ENCODE measurements around the gene CDC42BPG. TPM values are rescaled to one million over a fixed set of nuclear protein-coding genes. Genes with fewer than 3 reads are reported as not detected.

CDC42BPG gene
- total RNA-seq, 4 donors from 2014 or later, result 0.33 to 0.46 (median 0.39) TPM; not detected in 1

GRCh38 chr11:64776875-64777274 lies 67.6 kb downstream of the CDC42BPG start:
- Histone ChIP-seq H3K4me3 (peak overlapping the region; percentile 90 to 99 (median 96)), H3K36me3 (peaks cover 40 to 52% (median 48%) of the 10 kb centered on the region in 4 donors), H3K27me3 (no peaks in the 10 kb centered on the region), H3K9me3 (no peaks in the 10 kb centered on the region), H3K27ac (replicated peaks in 1 of 4) (peak overlapping the region; percentile 99 to 100 (median 100)), H3K4me1 (peaks cover 60 to 64% (median 62%) of the 10 kb centered on the region in 4 donors)
- intact Hi-C loops (cut with DNase I), result loop anchor here (5.0 kb wide), 1 partner anchor 35 kb away; the partner anchor contains the start of gene RASGRP2
- DNase-seq (ENCODE audit: extremely low spot score), result no peak
- 8% methylated on average over 3 of the region's 3 CpGs for WGBS
- TF ChIP-seq CTCF (IDR thresholded peaks at IDR 0.05) (no peak), POLR2A (IDR thresholded peaks at IDR 0.05; ENCODE audit: low read depth) (no peak), POLR2AphosphoS5 (IDR thresholded peaks at IDR 0.05) (no peak), EP300 (IDR thresholded peaks at IDR 0.05) (no peak)

- Histone ChIP-seq H3K4me3 (peak overlapping the region; percentile 90 to 99 (median 96)), H3K27ac (replicated peaks in 1 of 4) (peak overlapping the region in 3 of 4 donors; percentile 100), H3K9me3 (no peaks in the 10 kb centered on the region), H3K36me3 (peaks cover 43 to 57% (median 52%) of the 10 kb centered on the region in 4 donors), H3K27me3 (no peaks in the 10 kb centered on the region), H3K4me1 (peaks cover 64 to 68% (median 67%) of the 10 kb centered on the region in 4 donors)
- intact Hi-C loops (cut with DNase I), result loop anchor here (5.0 kb wide), 1 partner anchor 34 kb away; the partner anchor contains the start of gene RASGRP2
- no peak for DNase-seq (ENCODE audit: extremely low spot score)
- WGBS, result 59% methylated on average over 6 of the region's 6 CpGs
- TF ChIP-seq POLR2AphosphoS5 (IDR thresholded peaks at IDR 0.05), result no peak
- TF ChIP-seq EP300 (IDR thresholded peaks at IDR 0.05), result no peak
- TF ChIP-seq CTCF (IDR thresholded peaks at IDR 0.05), result no peak
- TF ChIP-seq POLR2A (IDR thresholded peaks at IDR 0.05; ENCODE audit: low read depth), result no peak
These were observed 68.0 kb downstream of the CDC42BPG start for GRCh38 chr11:64776425-64776824.

- peaks cover 66 to 80% (median 75%) of the 10 kb centered on the region in 4 donors for H3K36me3 ChIP-seq
- intact Hi-C loops (cut with DNase I), result no loop called here
These were observed 70.3 kb downstream of the CDC42BPG start for GRCh38 chr11:64774144-64774543.

More at GRCh38 chr11:64774144-64774543, 70.3 kb downstream of the CDC42BPG start:
- Histone ChIP-seq H3K9me3 (no peaks in the 10 kb centered on the region), H3K27ac (replicated peaks in 1 of 4) (peak overlapping the region in 3 of 4 donors; percentile 30 to 100 (median 62)), H3K4me1 (peaks cover 59 to 69% (median 63%) of the 10 kb centered on the region in 4 donors), H3K4me3 (no peak overlapping the region), H3K27me3 (no peaks in the 10 kb centered on the region)
- no peak for DNase-seq (ENCODE audit: extremely low spot score)
- TF ChIP-seq EP300 (IDR thresholded peaks at IDR 0.05) (no peak), POLR2AphosphoS5 (IDR thresholded peaks at IDR 0.05) (no peak)
- WGBS, result 70% methylated on average over 5 of the region's 5 CpGs

Other genes starting within 250 kb of the CDC42BPG start
- 10 to 100 TPM in 1 of 4 donors, 1 to 10 TPM in 3; 2.1 to 12.9 (median 4.3) TPM for gene NRXN2, start 121.5 kb downstream of the CDC42BPG start, total RNA-seq
- 10 to 100 TPM; 32.8 to 72.8 (median 34.9) TPM for gene RASGRP2, start 100.5 kb downstream of the CDC42BPG start, total RNA-seq
- 10 to 100 TPM; 18.4 to 57.2 (median 26.3) TPM for gene PYGM, start 84.7 kb downstream of the CDC42BPG start, total RNA-seq
- gene SF1, start 66.1 kb downstream of the CDC42BPG start, total RNA-seq, result 100 to 1,000 TPM; 199 to 285 (median 234) TPM
- gene MAP4K2, start 41.4 kb downstream of the CDC42BPG start, total RNA-seq, result 10 to 100 TPM; 11.1 to 25.0 (median 17.1) TPM
- gene MEN1, start 34.1 kb downstream of the CDC42BPG start, total RNA-seq, result 10 to 100 TPM; 10.4 to 18.7 (median 11.5) TPM
- gene EHD1, start 34.0 kb upstream of the CDC42BPG start, total RNA-seq, result 100 to 1,000 TPM in 2 of 4 donors, 10 to 100 TPM in 2; 57.0 to 193 (median 104) TPM
- gene ATG2A, start 72.6 kb upstream of the CDC42BPG start, total RNA-seq, result 10 to 100 TPM; 19.9 to 28.7 (median 26.1) TPM
- 10 to 100 TPM; 24.1 to 38.8 (median 29.0) TPM for gene PPP2R5B, start 80.0 kb upstream of the CDC42BPG start, total RNA-seq
- gene GPHA2, start 91.2 kb upstream of the CDC42BPG start, total RNA-seq, result not detected
- not detected for gene MAJIN, start 127.5 kb upstream of the CDC42BPG start, total RNA-seq
- 1 to 10 TPM in 3 of 4 donors, under 1 TPM in 1; 0.42 to 5.1 (median 3.1) TPM for gene BATF2, start 152.3 kb upstream of the CDC42BPG start, total RNA-seq
- 100 to 1,000 TPM; 150 to 189 (median 172) TPM for gene ARL2, start 169.5 kb upstream of the CDC42BPG start, total RNA-seq
- gene SNX15, start 182.8 kb upstream of the CDC42BPG start, total RNA-seq, result 10 to 100 TPM; 21.2 to 57.1 (median 33.1) TPM
- 10 to 100 TPM in 3 of 4 donors, 1 to 10 TPM in 1; 9.6 to 21.8 (median 13.1) TPM for gene SAC3D1, start 196.6 kb upstream of the CDC42BPG start, total RNA-seq
- gene NAALADL1, start 213.9 kb upstream of the CDC42BPG start, total RNA-seq, result 10 to 100 TPM; 22.8 to 43.7 (median 31.0) TPM
- gene CDCA5, start 239.4 kb upstream of the CDC42BPG start, total RNA-seq, result 1 to 10 TPM in 1 of 4 donors, under 1 TPM in 3; 0.33 to 1.1 (median 0.38) TPM
- gene ZFPL1, start 239.6 kb upstream of the CDC42BPG start, total RNA-seq, result 10 to 100 TPM; 24.1 to 50.7 (median 43.7) TPM

All from esophagus muscularis mucosa (tissue), 4 donors.